ENCODE data around the gene POTEG.
"Not testable (repeated sequence)": the region's sequence is repeated elsewhere in the genome, so short reads cannot be mapped to it uniquely, and the experiment has no call there.

The POTEG gene

GRCh38 chr14:19434241-19434640 lies at the start of gene POTEG:
Gene POTEG, minus strand, starts transcription at chr14:19434341. Its CDS starts 52 bp downstream, at chr14:19434289.
- DNase-seq: not testable (repeated sequence)

DNA sequence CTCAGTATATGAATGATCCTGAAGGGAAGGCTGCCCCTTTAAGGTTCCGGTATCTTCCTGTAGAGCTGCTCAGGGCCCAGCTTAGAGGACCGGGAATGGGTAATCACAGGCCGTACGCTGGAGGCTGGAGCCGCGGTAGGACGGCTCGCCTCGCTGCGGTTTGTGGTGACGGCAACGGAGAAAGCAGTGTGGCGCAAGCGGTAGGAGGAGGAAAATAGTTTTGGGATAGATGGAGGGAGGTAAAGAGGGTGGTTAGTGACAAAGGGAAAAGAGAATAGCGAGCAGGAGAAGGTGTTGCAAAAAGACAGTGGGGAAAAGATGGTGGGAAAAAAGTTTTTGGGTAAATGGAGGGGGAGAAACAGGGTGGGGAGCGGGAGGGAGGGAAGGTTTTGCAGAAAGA lies 48.0 kb upstream of the POTEG start:
- not testable (repeated sequence) for DNase-seq

DNA sequence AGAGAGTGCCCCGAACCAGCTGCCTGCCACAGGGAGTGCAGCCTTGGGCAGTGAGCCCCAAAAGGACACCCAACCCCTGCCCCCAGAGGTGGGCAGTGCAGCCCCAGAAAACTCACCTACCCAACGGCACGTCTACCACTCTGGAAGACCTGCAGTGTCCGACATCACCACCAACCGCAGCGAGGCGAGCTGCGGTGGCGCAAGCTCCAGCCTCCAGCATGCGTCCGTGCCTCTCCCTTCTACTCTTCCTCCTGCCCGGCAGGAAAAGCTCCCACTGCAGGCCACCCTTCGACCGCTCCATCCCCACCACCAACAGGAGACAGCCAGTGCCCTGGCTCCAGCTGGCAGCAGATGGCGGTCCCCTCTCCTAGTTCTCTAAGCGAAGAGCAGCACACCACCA lies 47.3 kb upstream of the POTEG start:
- DNase-seq: not testable (repeated sequence)

- not testable (repeated sequence) for DNase-seq
Observed at GRCh38 chr14:19480491-19480890, 46.4 kb upstream of the POTEG start.

- not testable (repeated sequence) for DNase-seq
Observed at GRCh38 chr14:19445761-19446160, 11.6 kb upstream of the POTEG start.

DNA sequence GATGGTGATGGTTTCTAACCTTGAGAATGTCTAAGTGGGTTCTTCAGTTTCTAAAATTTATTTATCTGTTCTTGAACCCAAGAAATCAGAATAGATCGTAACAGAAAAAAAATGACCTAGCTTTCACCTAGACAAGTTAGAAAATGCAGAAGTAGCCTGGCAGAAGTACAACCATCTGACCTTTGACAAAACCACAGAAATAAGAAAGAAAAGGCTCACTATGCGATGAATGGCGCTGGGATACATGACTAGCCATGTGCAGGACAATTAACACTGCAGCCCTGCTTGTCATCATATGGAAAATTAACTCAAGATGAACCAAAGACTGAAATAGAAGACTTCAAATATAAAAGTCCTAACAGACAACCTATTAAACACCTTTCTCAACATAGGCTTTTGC lies 5.7 kb upstream of the POTEG start:
- DNase-seq: not testable (repeated sequence)

- not testable (repeated sequence) for DNase-seq
Observed at GRCh38 chr14:19439219-19439618, 5.1 kb upstream of the POTEG start.

DNA sequence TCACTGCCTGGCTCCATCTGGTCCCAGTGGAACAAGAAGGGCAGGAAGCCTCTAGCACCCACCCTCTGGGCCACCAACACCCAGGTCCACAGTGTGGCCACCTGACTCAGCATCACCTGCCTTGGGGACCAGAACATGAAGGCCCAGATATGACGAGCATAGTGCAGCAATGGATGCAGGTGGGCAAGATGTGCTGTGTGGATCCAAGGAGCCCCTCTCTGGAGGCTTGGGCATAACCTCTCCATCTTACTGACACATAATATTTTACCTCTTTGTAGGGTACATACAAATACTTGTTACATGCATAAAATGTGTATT lies 2.9 kb upstream of the POTEG start:
- not testable (repeated sequence) for DNase-seq

DNA sequence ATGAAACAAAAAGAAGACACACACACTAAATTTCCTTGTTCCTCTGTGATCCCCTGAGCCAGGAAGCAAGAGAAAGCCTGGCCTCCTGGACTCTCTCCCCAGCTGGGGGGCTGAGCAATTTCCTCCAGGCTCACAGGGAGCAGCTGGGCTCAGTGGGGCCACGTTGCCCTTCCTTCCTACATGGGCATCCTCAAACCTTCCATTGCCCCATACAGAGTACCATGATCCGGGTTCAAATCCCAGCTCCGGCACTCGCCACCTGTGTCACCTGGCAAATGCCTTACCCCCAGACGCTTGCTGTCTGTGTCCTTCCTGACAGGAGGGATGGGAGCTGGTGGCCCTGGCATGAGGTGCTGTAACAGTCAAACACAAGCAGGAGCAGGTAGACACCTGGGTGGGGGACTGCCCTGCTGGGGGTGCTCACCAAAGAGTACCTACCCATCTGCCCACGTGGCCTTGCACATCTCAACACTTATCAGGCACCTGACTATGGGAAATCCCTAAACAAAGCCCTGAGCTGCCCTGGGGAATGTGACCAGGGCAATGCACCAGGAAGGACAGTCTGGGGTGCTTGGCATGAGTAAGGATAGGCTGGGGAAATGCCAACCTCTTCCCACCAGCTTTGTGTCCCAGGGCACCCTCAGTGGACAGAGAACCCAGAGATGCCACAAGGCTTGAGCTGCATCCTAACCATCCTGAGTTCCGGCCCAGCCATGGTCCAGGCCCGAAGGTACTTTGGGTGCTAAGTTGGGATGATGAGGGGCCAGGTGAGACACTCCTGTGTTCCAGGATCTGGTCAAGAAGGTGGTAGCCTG lies 2.4 kb upstream of the POTEG start:
- not testable (repeated sequence) for DNase-seq

- DNase-seq: not testable (repeated sequence)
Observed at GRCh38 chr14:19435852-19436251, 1.7 kb upstream of the POTEG start.

DNA sequence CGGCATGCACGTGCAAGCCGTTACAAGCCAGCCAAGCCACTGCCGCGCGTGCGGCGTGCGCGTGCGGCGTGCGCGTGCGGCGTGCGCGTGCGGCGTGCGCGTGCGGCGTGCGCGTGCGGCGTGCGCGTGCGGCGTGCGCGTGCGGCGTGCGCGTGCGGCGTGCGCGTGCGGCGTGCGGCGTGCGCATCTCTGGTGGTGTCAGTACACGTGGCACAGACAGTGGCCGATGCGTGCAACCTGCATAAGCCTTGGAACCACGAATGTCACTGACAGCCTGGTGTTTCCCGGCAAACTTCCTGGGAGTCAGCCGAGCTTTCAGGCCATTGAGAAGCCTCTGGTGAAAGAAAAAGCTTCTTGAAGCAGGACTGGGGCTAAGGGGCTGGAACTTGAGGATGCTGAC lies 750 bp upstream of the POTEG start:
- not testable (repeated sequence) for DNase-seq

DNA sequence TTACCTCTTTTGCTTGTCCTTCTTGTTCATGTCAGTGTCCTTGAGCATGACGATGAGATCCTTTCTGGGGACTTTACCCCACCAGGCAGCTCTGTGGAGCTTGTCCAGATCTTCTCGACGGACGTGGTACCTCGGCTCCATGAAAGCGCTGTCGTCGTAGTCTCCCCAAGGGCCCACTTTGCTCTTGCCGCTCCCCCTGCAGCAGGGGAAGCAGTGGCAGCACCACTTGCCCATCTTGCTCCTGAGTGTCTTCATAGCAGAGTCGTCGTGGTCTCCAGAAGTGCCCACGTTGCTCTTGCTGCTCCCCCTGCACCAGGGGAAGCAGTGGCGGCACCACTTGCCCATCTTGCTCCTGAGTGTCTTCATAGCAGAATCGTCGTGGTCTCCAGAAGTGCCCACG lies 376 bp downstream of the POTEG start:
- DNase-seq: not testable (repeated sequence)

- DNase-seq: not testable (repeated sequence)
Observed at GRCh38 chr14:19408519-19408918, 25.6 kb downstream of the POTEG start.

DNA sequence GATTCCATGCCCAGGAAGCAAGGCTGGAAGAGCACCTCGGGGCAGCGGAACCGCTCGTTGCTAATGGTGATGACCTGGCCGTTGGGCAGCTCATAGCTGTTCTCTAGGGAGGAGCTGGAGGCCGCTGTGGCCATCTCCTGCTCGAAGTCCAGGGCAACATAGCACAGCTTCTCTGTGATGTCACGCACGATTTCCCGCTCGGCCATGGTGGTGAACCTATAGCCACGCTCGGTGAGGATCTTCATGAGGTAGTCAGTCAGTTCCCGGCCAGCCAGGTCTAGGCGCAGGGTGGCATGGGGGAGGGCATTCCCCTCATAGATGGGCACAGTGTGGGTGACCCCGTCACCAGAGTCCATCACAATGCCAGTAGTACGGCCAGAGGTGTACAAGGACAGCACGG lies 32.0 kb downstream of the POTEG start:
- not testable (repeated sequence) for DNase-seq

DNA sequence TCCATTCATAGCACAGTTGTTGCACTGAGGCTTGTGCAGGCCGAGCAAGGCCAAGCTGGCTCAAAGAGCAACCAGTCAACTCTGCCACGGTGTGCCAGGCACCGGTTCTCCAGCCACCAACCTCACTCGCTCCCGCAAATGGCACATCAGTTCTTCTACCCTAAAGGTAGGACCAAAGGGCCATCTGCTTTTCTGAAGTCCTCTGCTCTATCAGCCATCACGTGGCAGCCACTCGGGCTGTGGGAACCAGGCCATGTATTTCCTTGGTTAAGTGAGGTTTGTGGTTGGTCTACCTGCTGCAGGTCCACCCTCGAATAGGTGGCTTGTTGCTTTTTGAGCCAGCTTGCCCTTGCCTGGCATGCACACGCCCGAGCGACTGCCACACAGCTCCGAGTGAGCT lies 39.4 kb downstream of the POTEG start:
- DNase-seq: not testable (repeated sequence)

DNA sequence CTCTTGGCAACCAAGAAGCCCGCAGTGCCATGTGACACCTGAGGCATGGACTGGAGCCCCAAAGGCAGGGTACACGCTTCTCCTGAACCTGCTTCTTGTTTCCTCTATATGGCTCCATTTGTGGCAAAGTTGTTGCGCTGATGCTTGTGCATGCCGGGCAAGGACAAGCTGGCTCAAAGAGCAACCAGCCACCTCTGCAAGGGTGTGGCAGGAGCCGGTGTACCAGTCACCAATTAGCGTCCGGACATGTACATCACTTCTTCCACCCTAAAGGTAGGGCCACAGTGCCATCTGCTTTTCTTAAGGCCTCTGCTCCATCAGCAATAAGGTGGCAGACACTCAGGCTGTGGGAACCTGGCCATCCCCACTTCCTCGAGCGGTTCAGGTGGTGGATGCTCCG lies 43.9 kb downstream of the POTEG start:
- not testable (repeated sequence) for DNase-seq

DNA sequence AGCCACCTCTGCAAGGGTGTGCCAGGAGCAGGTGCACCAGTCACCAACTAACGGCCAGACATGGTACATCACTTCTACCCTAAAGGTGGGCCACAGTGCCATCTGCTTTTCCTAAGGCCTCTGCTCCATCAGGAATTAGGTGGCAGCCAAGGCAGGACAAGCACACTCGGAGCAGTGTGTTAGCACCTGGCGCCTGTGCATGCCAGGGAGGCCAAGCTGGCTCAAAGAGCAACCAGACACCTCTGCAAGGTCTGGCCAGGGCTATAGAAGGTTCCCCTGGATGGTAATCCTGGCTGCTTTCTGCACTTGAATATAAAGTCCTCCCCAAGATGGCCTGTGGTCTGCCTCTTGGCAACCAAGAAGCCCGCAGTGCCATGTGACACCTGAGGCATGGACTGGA lies 45.4 kb downstream of the POTEG start:
- not testable (repeated sequence) for DNase-seq

- DNase-seq: not testable (repeated sequence)
Observed at GRCh38 chr14:19386996-19387395, 47.1 kb downstream of the POTEG start.

- not testable (repeated sequence) for DNase-seq
Observed at GRCh38 chr14:19386309-19386708, 47.8 kb downstream of the POTEG start.

DNA sequence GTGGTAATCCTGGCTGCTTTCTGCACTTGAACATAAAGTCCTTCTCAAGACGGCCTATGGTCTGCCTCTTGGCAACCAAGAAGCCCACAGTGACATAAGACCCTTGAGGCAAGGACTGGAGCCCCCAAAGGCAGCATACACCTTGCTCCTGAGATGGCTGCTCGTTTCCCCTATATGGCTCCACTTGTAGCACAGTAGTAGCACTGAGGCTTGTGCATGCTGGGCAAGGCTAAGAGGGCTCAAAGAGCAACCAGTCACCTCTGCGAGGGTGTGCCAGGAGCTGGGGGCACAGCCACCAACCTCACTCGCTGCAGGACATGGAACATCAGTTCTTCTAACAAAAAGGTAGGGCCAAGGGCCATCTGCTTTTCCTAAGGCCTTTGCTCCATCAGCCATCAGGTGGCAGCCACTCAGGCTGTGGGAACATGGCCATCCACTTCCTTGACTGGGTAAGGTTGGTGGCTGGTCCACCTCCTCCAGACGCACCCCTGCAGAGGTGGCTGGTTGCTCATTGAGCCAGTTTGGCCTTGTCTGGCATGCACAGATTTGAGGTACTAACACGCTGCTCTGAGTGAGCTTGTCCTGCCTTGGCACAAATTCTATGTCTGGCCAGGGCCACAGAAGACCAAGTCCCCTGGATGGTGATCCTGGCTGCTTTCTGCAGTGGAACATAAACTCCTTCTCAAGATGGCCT lies 49.9 kb downstream of the POTEG start:
- not testable (repeated sequence) for DNase-seq

DNA sequence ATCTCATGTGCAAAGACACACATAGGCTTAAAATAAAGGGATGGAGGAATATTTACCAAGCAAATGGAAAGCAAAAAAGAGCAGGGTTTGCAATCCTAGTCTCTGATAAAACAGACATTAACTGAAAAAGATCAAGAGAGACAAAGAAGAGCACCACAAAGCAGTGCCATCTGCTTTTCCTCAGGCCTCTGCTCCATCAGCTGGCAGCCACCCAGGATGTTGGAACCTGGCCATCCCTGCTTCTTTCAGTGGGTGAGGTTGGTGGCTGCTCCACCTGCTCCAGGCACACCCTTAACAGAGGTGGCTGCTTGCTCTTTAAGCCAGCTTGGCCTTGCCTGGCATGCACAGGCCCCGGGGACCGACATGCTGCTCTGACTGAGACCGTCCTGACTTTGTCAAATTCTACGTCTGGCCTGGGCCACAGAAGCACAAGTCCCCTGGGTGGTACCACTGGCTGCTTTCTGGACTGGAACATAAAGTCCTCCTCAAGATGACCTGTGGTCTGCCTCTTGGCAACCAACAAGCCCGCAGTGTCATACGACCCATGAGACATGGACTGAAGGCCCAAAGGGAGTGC lies 51.0 kb downstream of the POTEG start:
- not testable (repeated sequence) for DNase-seq

- DNase-seq: not testable (repeated sequence)
Observed at GRCh38 chr14:19380137-19380536, 54.0 kb downstream of the POTEG start.

GRCh38 chr14:19374451-19374903 lies 59.7 kb downstream of the POTEG start:
- not testable (repeated sequence) for DNase-seq

All from NCI-H510A (cell line).